Prostate gland (tissue), 2 donors: ENCODE data around the gene C11orf52.

Experiments used
- POLR2A ChIP-seq: fragments of 450-650 bp; IDR thresholded peaks from one replicate; pipeline ENCODE4 v1.6.1; 2016; ENCODE audit warnings: antibody characterized with exemption, mild to moderate bottlenecking
- POLR2AphosphoS5 ChIP-seq: sonication (generic); formaldehyde crosslinking; IDR thresholded peaks from one replicate; pipeline ENCODE4 v1.6.1; 2017; ENCODE audit warnings: antibody characterized with exemption
- TF ChIP-seq, protein P1 (sequence below), 4 experiments: fragments of 200-600 bp in 2 of 4; fragments of 450-650 bp in 2 of 4; sonication (generic) in 2 of 4; IDR thresholded peaks; 1 replicate in 3 of 4; 2 replicates in 1 of 4; pipeline ENCODE4 v1.5.1; 2016 to 2019; ENCODE audit warnings: antibody characterized with exemption in 4 of 4, mild to moderate bottlenecking in 2 of 4, moderate library complexity in 2 of 4

DNA sequence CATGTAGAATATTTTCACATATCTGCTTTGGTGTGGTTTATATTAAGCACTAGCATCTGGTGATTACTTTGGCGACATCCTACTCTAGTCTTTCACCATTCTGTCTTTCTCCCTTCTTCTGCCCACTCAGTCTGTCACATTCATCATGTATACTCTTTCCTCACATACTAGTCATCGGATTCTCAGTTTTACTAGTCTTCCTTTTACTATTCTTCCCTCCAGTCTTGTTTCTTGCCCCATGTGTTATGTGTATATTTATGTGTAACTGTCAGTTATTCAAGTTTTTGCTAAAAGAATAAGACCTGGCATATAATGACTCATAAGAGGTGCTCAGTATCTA lies 13.9 kb downstream of the C11orf52 start:
- TF ChIP-seq, protein P1, sequence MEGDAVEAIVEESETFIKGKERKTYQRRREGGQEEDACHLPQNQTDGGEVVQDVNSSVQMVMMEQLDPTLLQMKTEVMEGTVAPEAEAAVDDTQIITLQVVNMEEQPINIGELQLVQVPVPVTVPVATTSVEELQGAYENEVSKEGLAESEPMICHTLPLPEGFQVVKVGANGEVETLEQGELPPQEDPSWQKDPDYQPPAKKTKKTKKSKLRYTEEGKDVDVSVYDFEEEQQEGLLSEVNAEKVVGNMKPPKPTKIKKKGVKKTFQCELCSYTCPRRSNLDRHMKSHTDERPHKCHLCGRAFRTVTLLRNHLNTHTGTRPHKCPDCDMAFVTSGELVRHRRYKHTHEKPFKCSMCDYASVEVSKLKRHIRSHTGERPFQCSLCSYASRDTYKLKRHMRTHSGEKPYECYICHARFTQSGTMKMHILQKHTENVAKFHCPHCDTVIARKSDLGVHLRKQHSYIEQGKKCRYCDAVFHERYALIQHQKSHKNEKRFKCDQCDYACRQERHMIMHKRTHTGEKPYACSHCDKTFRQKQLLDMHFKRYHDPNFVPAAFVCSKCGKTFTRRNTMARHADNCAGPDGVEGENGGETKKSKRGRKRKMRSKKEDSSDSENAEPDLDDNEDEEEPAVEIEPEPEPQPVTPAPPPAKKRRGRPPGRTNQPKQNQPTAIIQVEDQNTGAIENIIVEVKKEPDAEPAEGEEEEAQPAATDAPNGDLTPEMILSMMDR (IDR thresholded peaks at IDR 0.05): no peak
- no peak for TF ChIP-seq POLR2A
- no peak for TF ChIP-seq POLR2AphosphoS5
